DND-41 (cell line): Measurements from ENCODE around the gene CDKN1C.

Experiments
- ATAC-seq: fragments of 200-7000 bp; cut with Tn5 transposase; 3 replicates; pipeline ENCODE4 v1.9.1; 2021; ENCODE audit warnings: low read depth; ENCODE audit not compliant: insufficient read depth
- DNase-seq: peaks from one replicate; pipeline ENCODE4 v3.0.0-alpha.2; 2020
- H2AFZ ChIP-seq: 2 replicates; pipeline ENCODE4 v1.6.0; 2012; ENCODE audit warnings: low read depth, low read length
- H3K27ac ChIP-seq: 2 replicates; pipeline ENCODE4 v1.5.1; 2012; ENCODE audit warnings: low read length, inconsistent platforms
- H3K27me3 ChIP-seq: fragments of 200-600 bp; sonication (generic); 2 replicates; pipeline ENCODE4 v1.6.0; 2012; ENCODE audit warnings: low read length, mild to moderate bottlenecking, inconsistent platforms; ENCODE audit not compliant: insufficient read depth, poor library complexity
- H3K36me3 ChIP-seq: 2 replicates; pipeline ENCODE4 v1.5.1; 2012; ENCODE audit warnings: low read length, inconsistent platforms; ENCODE audit not compliant: insufficient read depth
- H3K4me1 ChIP-seq: 2 replicates; pipeline ENCODE4 v1.5.1; 2012; ENCODE audit warnings: mild to moderate bottlenecking, low read length; ENCODE audit not compliant: insufficient read depth
- H3K4me2 ChIP-seq: 2 replicates; pipeline ENCODE4 v1.6.0; 2012; ENCODE audit warnings: mild to moderate bottlenecking, moderate library complexity, low read length, inconsistent platforms; ENCODE audit not compliant: insufficient read depth
- H3K4me3 ChIP-seq, 2 experiments: fragments of 200-600 bp in 1 of 2; shearing (Covaris generic) in 1 of 2; 2 replicates each; pipeline ENCODE4 v1.5.1; 2012 to 2016; ENCODE audit warnings: inconsistent platforms in 2 of 2, low read length in 2 of 2, mild to moderate bottlenecking in 2 of 2, low read depth in 1 of 2, moderate library complexity in 1 of 2
- H3K79me2 ChIP-seq: 2 replicates; pipeline ENCODE4 v1.6.0; 2012; ENCODE audit warnings: low read length, inconsistent platforms; ENCODE audit not compliant: insufficient read depth
- H3K9ac ChIP-seq: 2 replicates; pipeline ENCODE4 v1.6.0; 2012; ENCODE audit warnings: low read depth, mild to moderate bottlenecking, inconsistent platforms, low read length, moderate library complexity
- H3K9me3 ChIP-seq: 2 replicates; pipeline ENCODE4 v1.5.1; 2012; ENCODE audit warnings: low read length, moderate library complexity, mild to moderate bottlenecking, inconsistent platforms; ENCODE audit not compliant: insufficient read depth, severe bottlenecking
- H4K20me1 ChIP-seq: 2 replicates; pipeline ENCODE4 v1.6.0; 2012; ENCODE audit warnings: low read length; ENCODE audit not compliant: insufficient read depth
- CTCF ChIP-seq: IDR thresholded peaks from 2 replicates; pipeline ENCODE4 v1.5.1; 2012; ENCODE audit warnings: borderline replicate concordance, low read length, moderate library complexity, mild to moderate bottlenecking; ENCODE audit not compliant: poor library complexity, severe bottlenecking; ENCODE audit errors: extremely low read depth
- EZH2 ChIP-seq: IDR thresholded peaks from 3 replicates; pipeline ENCODE4 v1.6.1; 2012; ENCODE audit warnings: borderline replicate concordance, low read depth, mild to moderate bottlenecking, moderate library complexity, low read length, inconsistent platforms; ENCODE audit not compliant: severe bottlenecking

CDKN1C gene

GRCh38 chr11:2892215-2892966, 6.8 kb upstream of the CDKN1C start:
- TF ChIP-seq EZH2 = no peak
- peak; percentile 97 for TF ChIP-seq CTCF
- H3K79me2 ChIP-seq = no peaks in the 10 kb centered on the region
- DNase-seq (peak; percentile 93), ATAC-seq (peak; percentile 77)
- peak overlapping the region; percentile 80 for H3K27ac ChIP-seq
- no peaks in the 10 kb centered on the region for H3K9me3 ChIP-seq
- peak overlapping the region; percentile 79 for H3K4me2 ChIP-seq
- H3K4me1 ChIP-seq = peaks cover 26% of the 10 kb centered on the region
- no peaks in the 10 kb centered on the region for H4K20me1 ChIP-seq
- H3K36me3 ChIP-seq = no peaks in the 10 kb centered on the region
- H3K27me3 ChIP-seq = no peaks in the 10 kb centered on the region
- H3K9ac ChIP-seq = peak overlapping the region; percentile 65
- peak overlapping the region; percentile 93 for H2AFZ ChIP-seq
- peak overlapping the region; percentile 25 to 64; a peak in 3 of 4 replicates for H3K4me3 ChIP-seq

- no peaks in the 10 kb centered on the region for H3K27me3 ChIP-seq
- peak overlapping the region; percentile 65 for H3K9ac ChIP-seq
- H3K36me3 ChIP-seq = no peaks in the 10 kb centered on the region
- no peaks in the 10 kb centered on the region for H3K9me3 ChIP-seq
- peaks cover 26% of the 10 kb centered on the region for H3K4me1 ChIP-seq
- ATAC-seq = peak; percentile 15; the same call in 1 of the 3 replicates
- TF ChIP-seq EZH2 (no peak), CTCF (peak; percentile 65)
- peak overlapping the region; percentile 87 for H2AFZ ChIP-seq
- peak overlapping the region in 1 of 2 experiments; percentile 64; a peak in 2 of 4 replicates for H3K4me3 ChIP-seq
- no peaks in the 10 kb centered on the region for H4K20me1 ChIP-seq
- H3K79me2 ChIP-seq = no peaks in the 10 kb centered on the region
- peak overlapping the region; percentile 79 for H3K4me2 ChIP-seq
- DNase-seq = peak; percentile 70
- peak overlapping the region; percentile 80 for H3K27ac ChIP-seq
Observed at GRCh38 chr11:2891326-2892214, 6.0 kb upstream of the CDKN1C start.

GRCh38 chr11:2890466-2891294, 5.1 kb upstream of the CDKN1C start:
- peak overlapping the region; percentile 80 for H3K27ac ChIP-seq

More at GRCh38 chr11:2890466-2891294, 5.1 kb upstream of the CDKN1C start:
- Histone ChIP-seq H3K4me3 (no peak overlapping the region), H3K4me2 (peak overlapping the region; percentile 79), H3K4me1 (peaks cover 26% of the 10 kb centered on the region), H3K9ac (peak overlapping the region; percentile 65), H3K9me3 (no peaks in the 10 kb centered on the region), H2AFZ (peak overlapping the region; percentile 87), H3K36me3 (no peaks in the 10 kb centered on the region), H4K20me1 (no peaks in the 10 kb centered on the region), H3K79me2 (no peaks in the 10 kb centered on the region), H3K27me3 (no peaks in the 10 kb centered on the region)
- DNase-seq (no peak), ATAC-seq (no peak)
- TF ChIP-seq EZH2 = no peak
- no peak for TF ChIP-seq CTCF
